GM12892 (cell line): ENCODE measurements around the gene MACROD1.

Experiments used
- DNase-seq: peaks from one replicate; pipeline ENCODE4 v3.0.0; 2011; ENCODE audit not compliant: insufficient read length
- FAIRE-seq: peaks from 2 replicates; lab custom pipeline; 2011; peaks lifted over from hg19 to GRCh38; lab: Jason Lieb, UNC
- POLR2A ChIP-seq: IDR thresholded peaks from 2 replicates; pipeline ENCODE4 v1.6.1; 2011; ENCODE audit warnings: low read depth, low read length, control low read depth
- POLR2AphosphoS5 ChIP-seq: IDR thresholded peaks from 2 replicates; pipeline ENCODE4 v1.6.1; 2011; ENCODE audit warnings: low read depth, low read length, control low read depth
- TAF1 ChIP-seq: IDR thresholded peaks from 2 replicates; pipeline ENCODE4 v1.6.1; 2011; ENCODE audit warnings: low read depth, mild to moderate bottlenecking, control low read depth, low read length, borderline replicate concordance

Gene MACROD1

GRCh38 chr11:64099436-64099835 lies 66.5 kb downstream of the MACROD1 start:
- TF ChIP-seq POLR2AphosphoS5, result no peak
- no peak for TF ChIP-seq TAF1
- no peak for TF ChIP-seq POLR2A
- no peak for DNase-seq
- no peak for FAIRE-seq

GRCh38 chr11:64098318-64098831 lies 67.5 kb downstream of the MACROD1 start:
- no peak for TF ChIP-seq TAF1
- TF ChIP-seq POLR2AphosphoS5, result no peak
- TF ChIP-seq POLR2A, result no peak
- FAIRE-seq (no peak), DNase-seq (no peak)

GRCh38 chr11:64097468-64098317 lies 68.2 kb downstream of the MACROD1 start:
- FAIRE-seq (no peak), DNase-seq (no peak)
- TF ChIP-seq TAF1 (no peak), POLR2AphosphoS5 (no peak), POLR2A (no peak)

- DNase-seq, result no peak
- FAIRE-seq, result no peak
- no peak for TF ChIP-seq POLR2AphosphoS5
- no peak for TF ChIP-seq POLR2A
- no peak for TF ChIP-seq TAF1
Measured at GRCh38 chr11:64096835-64097234, 69.1 kb downstream of the MACROD1 start.

- DNase-seq (no peak), FAIRE-seq (no peak)
- TF ChIP-seq TAF1 (no peak), POLR2A (no peak), POLR2AphosphoS5 (no peak)
Measured at GRCh38 chr11:64095949-64096348, 70.0 kb downstream of the MACROD1 start.

- no peak for FAIRE-seq
- no peak for DNase-seq
- TF ChIP-seq POLR2A (no peak), POLR2AphosphoS5 (no peak), TAF1 (no peak)
Measured at GRCh38 chr11:64095273-64095817, 70.6 kb downstream of the MACROD1 start.

GRCh38 chr11:64094463-64095260 lies 71.3 kb downstream of the MACROD1 start:
- TF ChIP-seq POLR2AphosphoS5 (no peak), TAF1 (no peak), POLR2A (no peak)
- FAIRE-seq (no peak), DNase-seq (no peak)

GRCh38 chr11:64093233-64094039 lies 72.5 kb downstream of the MACROD1 start:
- FAIRE-seq, result no peak
- TF ChIP-seq POLR2AphosphoS5, result no peak
- no peak for TF ChIP-seq TAF1
- TF ChIP-seq POLR2A, result no peak
- no peak for DNase-seq

GRCh38 chr11:64092761-64093136 lies 73.2 kb downstream of the MACROD1 start:
- no peak for FAIRE-seq
- no peak for DNase-seq
- TF ChIP-seq TAF1 (no peak), POLR2A (no peak), POLR2AphosphoS5 (no peak)

- DNase-seq (no peak), FAIRE-seq (no peak)
- TF ChIP-seq POLR2AphosphoS5, result no peak
- no peak for TF ChIP-seq POLR2A
- no peak for TF ChIP-seq TAF1
Measured at GRCh38 chr11:64092111-64092760, 73.7 kb downstream of the MACROD1 start.
